ENCODE measurements around the gene PALLD.

DNA sequence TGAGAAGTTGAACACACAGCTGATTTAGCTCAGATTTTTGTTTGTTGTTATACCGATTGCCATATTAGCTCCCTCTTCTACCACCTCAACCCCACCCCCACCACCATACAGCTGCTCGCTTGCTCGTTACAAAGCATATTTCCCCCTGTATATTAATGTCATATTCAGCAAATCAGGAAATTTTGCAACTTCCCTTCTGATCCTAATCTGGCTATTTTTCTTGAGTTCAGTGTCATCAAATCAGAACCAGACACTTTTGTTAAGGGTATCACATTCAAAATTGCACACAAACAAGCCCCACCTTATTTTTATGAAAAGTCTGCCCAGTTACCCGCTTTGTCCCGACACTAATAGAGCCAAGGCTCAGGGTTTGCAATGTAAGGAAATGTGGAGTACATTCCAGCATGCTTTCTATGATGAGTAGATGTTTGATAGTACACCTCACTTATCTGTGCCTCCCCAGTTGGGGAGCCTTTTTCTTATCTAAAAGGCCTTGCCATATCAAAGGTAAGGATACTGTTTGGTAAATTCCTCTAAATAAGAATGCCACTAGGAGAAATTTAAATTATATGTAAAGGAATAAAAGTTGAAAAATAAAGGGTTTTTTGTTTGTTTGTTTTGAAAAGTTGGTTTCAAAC lies 301.0 kb downstream of the PALLD start:
- no peak for TF ChIP-seq EZH2 (IDR thresholded peaks at IDR 0.05; ENCODE audit: borderline replicate concordance, low read depth, low read length, severe bottlenecking)
- no peak for TF ChIP-seq CTCF (IDR thresholded peaks at IDR 0.05; ENCODE audit: borderline replicate concordance, extremely low read depth, low read length, poor library complexity, severe bottlenecking)
